Lower leg skin (tissue), 4 donors: ENCODE measurements around the gene IL23R. TPM values are rescaled to one million over a fixed set of nuclear protein-coding genes. Genes with fewer than 3 reads are reported as not detected.

Experiments
- DNase-seq, 2 donors: peaks; one replicate each; pipeline ENCODE4 v3.0.0-alpha.2; 2019; ENCODE audit warnings: low spot score in 2 of 2
- H3K4me3 ChIP-seq: fragments of 200-600 bp; sonication (generic); 2 replicates; pipeline ENCODE4 v1.5.1; 2017; ENCODE audit warnings: mild to moderate bottlenecking, low read depth; ENCODE audit not compliant: poor library complexity, severe bottlenecking
- CTCF ChIP-seq, 3 donors: fragments of 450-650 bp; IDR thresholded peaks; one replicate each; pipeline ENCODE4 v1.5.1; 2016; ENCODE audit warnings: antibody characterized with exemption in 3 of 3, mild to moderate bottlenecking in 3 of 3, moderate library complexity in 2 of 3
- POLR2A ChIP-seq, 2 donors: fragments of 450-650 bp; IDR thresholded peaks; one replicate each; pipeline ENCODE4 v1.6.1; 2016 to 2017; ENCODE audit warnings: antibody characterized with exemption in 2 of 2, mild to moderate bottlenecking in 1 of 2, moderate library complexity in 1 of 2
- WGBS, 2 donors: methylation state at CpG; one replicate each; pipeline ENCODE4 v1.1.5; 2018; 5-methylcytosine and 5-hydroxymethylcytosine counted together
- intact Hi-C: fragments of 100-400 bp; cut with DNase I; formaldehyde crosslinking; loops from one replicate; pipeline ENCODE4 v1.15.0; 2023; ENCODE audit warnings: low total_unique reads
- total RNA-seq, 4 donors: library from RNA; depleted of rRNA; stranded (reverse); fragments of >200 nt; gene quantifications; one replicate each; pipeline ENCODE4 v1.1.0, GENCODE V29; 2016

Gene IL23R
- total RNA-seq, 4 donors from 2014 or later = not detected

GRCh38 chr1:67192902-67193301 lies 26.6 kb downstream of the IL23R start:
- no peak overlapping the region for H3K4me3 ChIP-seq
- intact Hi-C loops = no loop called here
- DNase-seq = no peak
- TF ChIP-seq POLR2A (IDR thresholded peaks at IDR 0.05) = no peak
- TF ChIP-seq CTCF (IDR thresholded peaks at IDR 0.05) = no peak
- WGBS, 2 donors = 93 to 95% methylated on average over 1 of the region's 1 CpG

GRCh38 chr1:67193704-67194103 lies 27.4 kb downstream of the IL23R start:
- no peak for TF ChIP-seq CTCF (IDR thresholded peaks at IDR 0.05)
- no peak for TF ChIP-seq POLR2A (IDR thresholded peaks at IDR 0.05)
- DNase-seq = no peak
- H3K4me3 ChIP-seq = no peak overlapping the region
- WGBS, 2 donors = 43 to 53% methylated on average over 3 of the region's 3 CpGs
- intact Hi-C loops = no loop called here

- intact Hi-C loops = no loop called here
- WGBS, 2 donors = 79 to 80% methylated on average over 2 of the region's 2 CpGs
- no peak for TF ChIP-seq POLR2A (IDR thresholded peaks at IDR 0.05)
- TF ChIP-seq CTCF (IDR thresholded peaks at IDR 0.05) = no peak
- DNase-seq = no peak
- H3K4me3 ChIP-seq = no peak overlapping the region
These were observed 28.1 kb downstream of the IL23R start for GRCh38 chr1:67194209-67194863.

- intact Hi-C loops = no loop called here
- 89 to 93% methylated on average over 3 of the region's 3 CpGs for WGBS, 2 donors
- H3K4me3 ChIP-seq = no peak overlapping the region
- TF ChIP-seq CTCF (IDR thresholded peaks at IDR 0.05) (no peak), POLR2A (IDR thresholded peaks at IDR 0.05) (no peak)
- no peak for DNase-seq
These were observed 34.5 kb downstream of the IL23R start for GRCh38 chr1:67200755-67201154.

- 77 to 96% methylated on average over 1 of the region's 1 CpG for WGBS, 2 donors
- no peak overlapping the region for H3K4me3 ChIP-seq
- TF ChIP-seq CTCF (IDR thresholded peaks at IDR 0.05) = no peak
- no peak for TF ChIP-seq POLR2A (IDR thresholded peaks at IDR 0.05)
- no peak for DNase-seq
- intact Hi-C loops = no loop called here
These were observed 35.6 kb downstream of the IL23R start for GRCh38 chr1:67201891-67202290.
